Glutamatergic neuron (in vitro differentiated cells): ENCODE results near the gene PFKM. TPM values are rescaled to one million over a fixed set of nuclear protein-coding genes. Genes with fewer than 3 reads are reported as not detected.

Experiments
- DNase-seq: peaks from one replicate; pipeline ENCODE4 v3.0.0; 2022
- H3K27ac Mint-ChIP-seq: one replicate; pipeline ENCODE4 v1.8.0; 2020; ENCODE audit warnings: mild to moderate bottlenecking, mixed read lengths, inconsistent platforms; ENCODE audit not compliant: unreplicated experiment
- H3K27me3 Mint-ChIP-seq: one replicate; pipeline ENCODE4 v1.8.0; 2020; ENCODE audit warnings: mild to moderate bottlenecking, moderate library complexity, mixed read lengths, inconsistent platforms; ENCODE audit not compliant: unreplicated experiment
- H3K36me3 Mint-ChIP-seq: one replicate; pipeline ENCODE4 v1.8.0; 2020; ENCODE audit warnings: mild to moderate bottlenecking, mixed read lengths, inconsistent platforms; ENCODE audit not compliant: unreplicated experiment
- H3K4me1 Mint-ChIP-seq: one replicate; pipeline ENCODE4 v1.8.0; 2020; ENCODE audit warnings: mild to moderate bottlenecking, low read depth, mixed read lengths, inconsistent platforms; ENCODE audit not compliant: unreplicated experiment
- H3K4me3 Mint-ChIP-seq: one replicate; pipeline ENCODE4 v1.8.0; 2020; ENCODE audit warnings: mild to moderate bottlenecking, mixed read lengths, inconsistent platforms; ENCODE audit not compliant: unreplicated experiment
- H3K9me3 Mint-ChIP-seq: one replicate; pipeline ENCODE4 v1.8.0; 2020; ENCODE audit warnings: mild to moderate bottlenecking, moderate library complexity, mixed read lengths, inconsistent platforms; ENCODE audit not compliant: unreplicated experiment
- total RNA-seq: library from RNA; stranded (reverse); fragmentation: NEBNext Ultra II Directional; extraction: Animal tissue kit (Norgen Biotek cat#: 25700); gene quantifications from one replicate; pipeline ENCODE4 v1.2.1, GENCODE V29; 2021; ENCODE audit not compliant: unreplicated experiment
- TF ChIP-seq, protein P1 (sequence below): fragments of 200-600 bp; sonication (generic); IDR thresholded peaks from one replicate; pipeline ENCODE4 v1.5.0; 2021; ENCODE audit not compliant: partially characterized antibody, unreplicated experiment

PFKM gene
- total RNA-seq, 1 donor from 2014 or later = 169 TPM

DNA sequence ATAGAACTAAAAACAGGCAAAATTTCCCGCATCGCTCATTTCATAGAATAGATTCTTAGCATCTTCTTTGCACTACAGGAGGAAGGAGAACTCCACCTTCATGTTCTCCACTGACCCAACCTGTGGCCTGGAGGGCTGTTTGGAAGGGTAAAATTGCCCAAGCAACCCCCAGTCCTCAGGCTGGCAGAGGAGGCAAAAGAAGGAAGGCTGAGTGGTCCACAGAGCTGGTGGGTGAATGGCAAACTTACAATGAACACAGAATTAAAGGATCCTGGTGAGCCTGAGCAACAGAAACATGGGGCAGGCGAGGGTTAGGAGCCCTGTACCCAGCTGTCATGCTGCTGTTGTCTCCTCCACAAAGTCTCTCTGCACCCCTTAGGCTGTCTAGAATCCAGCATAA lies 38.3 kb upstream of the PFKM start:
- TF ChIP-seq, protein P1, sequence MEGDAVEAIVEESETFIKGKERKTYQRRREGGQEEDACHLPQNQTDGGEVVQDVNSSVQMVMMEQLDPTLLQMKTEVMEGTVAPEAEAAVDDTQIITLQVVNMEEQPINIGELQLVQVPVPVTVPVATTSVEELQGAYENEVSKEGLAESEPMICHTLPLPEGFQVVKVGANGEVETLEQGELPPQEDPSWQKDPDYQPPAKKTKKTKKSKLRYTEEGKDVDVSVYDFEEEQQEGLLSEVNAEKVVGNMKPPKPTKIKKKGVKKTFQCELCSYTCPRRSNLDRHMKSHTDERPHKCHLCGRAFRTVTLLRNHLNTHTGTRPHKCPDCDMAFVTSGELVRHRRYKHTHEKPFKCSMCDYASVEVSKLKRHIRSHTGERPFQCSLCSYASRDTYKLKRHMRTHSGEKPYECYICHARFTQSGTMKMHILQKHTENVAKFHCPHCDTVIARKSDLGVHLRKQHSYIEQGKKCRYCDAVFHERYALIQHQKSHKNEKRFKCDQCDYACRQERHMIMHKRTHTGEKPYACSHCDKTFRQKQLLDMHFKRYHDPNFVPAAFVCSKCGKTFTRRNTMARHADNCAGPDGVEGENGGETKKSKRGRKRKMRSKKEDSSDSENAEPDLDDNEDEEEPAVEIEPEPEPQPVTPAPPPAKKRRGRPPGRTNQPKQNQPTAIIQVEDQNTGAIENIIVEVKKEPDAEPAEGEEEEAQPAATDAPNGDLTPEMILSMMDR = no peak
- H3K27ac Mint-ChIP-seq = no peak overlapping the region
- peaks cover 5% of the 10 kb centered on the region for H3K36me3 Mint-ChIP-seq
- H3K27me3 Mint-ChIP-seq = peaks cover 1% of the 10 kb centered on the region
- peaks cover 1% of the 10 kb centered on the region for H3K9me3 Mint-ChIP-seq
- H3K4me3 Mint-ChIP-seq = no peak overlapping the region
- H3K4me1 Mint-ChIP-seq = no peaks in the 10 kb centered on the region
- no peak for DNase-seq

DNA sequence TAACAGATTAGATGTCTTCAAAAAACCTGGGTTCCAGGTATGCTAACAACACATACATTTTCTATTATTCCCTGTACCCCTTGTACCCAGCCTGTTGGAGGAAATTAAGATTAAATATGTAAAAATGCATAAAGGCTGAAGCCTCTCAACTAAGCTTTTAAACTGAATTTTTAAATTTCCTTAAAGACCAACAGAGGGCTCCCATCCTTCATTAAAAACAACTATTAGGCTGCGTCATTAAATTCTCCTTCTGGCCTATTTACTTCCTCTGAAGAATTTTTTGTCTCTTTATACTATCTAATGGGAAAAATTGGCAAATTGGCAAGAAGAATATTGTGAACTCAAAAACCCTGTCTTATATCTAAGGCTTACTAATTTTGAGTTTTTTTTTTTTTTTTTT lies 35.1 kb upstream of the PFKM start:
- H3K4me3 Mint-ChIP-seq = no peak overlapping the region

DNA sequence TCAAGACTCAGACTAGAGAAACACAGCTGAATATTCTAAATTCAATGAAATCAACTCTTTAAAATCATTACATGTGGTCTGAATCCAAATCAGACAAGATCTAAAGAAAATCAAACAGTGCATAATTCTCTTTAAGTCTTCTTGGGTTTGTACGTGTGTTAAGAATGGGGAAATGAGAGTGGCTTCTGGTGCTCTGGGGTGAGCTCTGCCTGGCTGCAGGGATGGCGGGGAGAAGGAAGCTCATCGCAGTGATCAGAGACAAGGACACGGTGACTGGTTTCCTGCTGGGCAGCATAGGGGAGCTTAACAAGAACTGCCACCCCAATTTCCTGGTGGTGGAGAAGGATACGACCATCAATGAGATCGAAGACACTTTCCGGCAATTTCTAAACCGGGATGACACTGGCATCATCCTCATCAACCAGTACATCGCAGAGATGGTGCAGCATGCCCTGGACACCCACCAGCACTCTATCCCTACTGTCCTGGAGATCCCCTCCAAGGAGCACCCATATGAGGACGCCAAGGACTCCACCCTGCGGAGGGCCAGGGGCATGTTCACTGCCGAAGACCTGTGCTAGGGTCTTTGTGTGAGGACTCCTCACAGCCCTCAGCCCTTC lies 34.2 kb upstream of the PFKM start:
- no peak for DNase-seq
- Mint-ChIP-seq H3K27me3 (no peaks in the 10 kb centered on the region), H3K27ac (no peak overlapping the region), H3K9me3 (no peaks in the 10 kb centered on the region), H3K4me3 (no peak overlapping the region), H3K4me1 (no peaks in the 10 kb centered on the region), H3K36me3 (no peaks in the 10 kb centered on the region)
- TF ChIP-seq, protein P1 = no peak

More for the DNA sequence above, 35.1 kb upstream of the PFKM start:
- Mint-ChIP-seq H3K4me1 (no peaks in the 10 kb centered on the region), H3K27me3 (no peaks in the 10 kb centered on the region), H3K27ac (no peak overlapping the region), H3K9me3 (no peaks in the 10 kb centered on the region), H3K36me3 (no peaks in the 10 kb centered on the region)
- DNase-seq = no peak
- TF ChIP-seq, protein P1 = no peak

GRCh38 chr12:48086327-48086726 lies 32.8 kb upstream of the PFKM start:
- Mint-ChIP-seq H3K4me1 (no peaks in the 10 kb centered on the region), H3K36me3 (no peaks in the 10 kb centered on the region), H3K4me3 (no peak overlapping the region), H3K27me3 (no peaks in the 10 kb centered on the region), H3K27ac (no peak overlapping the region), H3K9me3 (no peaks in the 10 kb centered on the region)
- TF ChIP-seq, protein P1 = no peak
- no peak for DNase-seq

DNA sequence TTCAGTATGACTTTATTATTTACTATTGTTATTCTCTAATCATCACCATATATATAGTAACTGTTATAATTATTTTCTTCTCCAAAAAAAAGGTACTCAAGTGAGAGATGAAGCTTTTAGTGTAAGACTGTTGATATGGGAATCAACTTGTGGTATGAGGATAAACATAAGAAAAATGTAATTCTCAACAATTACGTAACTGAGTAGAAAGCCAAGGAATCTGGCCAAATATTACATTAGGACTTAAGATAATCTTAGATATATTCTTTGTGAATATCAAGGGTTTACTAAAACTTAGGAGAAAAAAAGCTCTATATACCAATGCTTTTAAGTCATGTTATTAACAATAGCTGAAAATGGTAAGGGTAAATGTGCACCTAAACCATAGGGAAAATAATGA lies 26.6 kb upstream of the PFKM start:
- H3K4me3 Mint-ChIP-seq = no peak overlapping the region
- no peaks in the 10 kb centered on the region for H3K36me3 Mint-ChIP-seq
- no peaks in the 10 kb centered on the region for H3K4me1 Mint-ChIP-seq
- H3K9me3 Mint-ChIP-seq = no peaks in the 10 kb centered on the region
- H3K27ac Mint-ChIP-seq = no peak overlapping the region
- no peaks in the 10 kb centered on the region for H3K27me3 Mint-ChIP-seq
- no peak for DNase-seq
- TF ChIP-seq, protein P1 = no peak
